ENCODE data around the gene RIPOR2.
"Not testable (repeated sequence)": the region's sequence is repeated elsewhere in the genome, so short reads cannot be mapped to it uniquely, and the experiment has no call there.

The RIPOR2 gene

GRCh38 chr6:24759718-24760117 is 176.0 kb downstream of the RIPOR2 start:
- no peaks in the 10 kb centered on the region for H3K36me3 ChIP-seq (replicated peaks; ENCODE audit: low read depth, low read length)
- no peaks in the 10 kb centered on the region for H4K20me1 ChIP-seq (ENCODE audit: insufficient read depth, low read length)
- TF ChIP-seq EZH2phosphoT487 (IDR thresholded peaks at IDR 0.05; ENCODE audit: low read depth): no peak
- no peak for TF ChIP-seq CTCF (IDR thresholded peaks at IDR 0.05; ENCODE audit: low read depth, low read length)
- no peaks in the 10 kb centered on the region for H3K79me2 ChIP-seq (ENCODE audit: low read length)
- H3K4me3 ChIP-seq (ENCODE audit: low read length): no peak overlapping the region
- no peak overlapping the region for H2AFZ ChIP-seq (ENCODE audit: low read depth, low read length)
- no peak overlapping the region for H3K4me2 ChIP-seq (ENCODE audit: low read length)
- H3K4me1 ChIP-seq (ENCODE audit: low read length): peaks cover 18% of the 10 kb centered on the region
- no peak overlapping the region for H3K27ac ChIP-seq (ENCODE audit: low read length)
- no peak overlapping the region for H3K9ac ChIP-seq (ENCODE audit: low read length)
- H3K9me3 ChIP-seq (ENCODE audit: insufficient read depth, low read length): no peaks in the 10 kb centered on the region
- H3K27me3 ChIP-seq (ENCODE audit: low read depth, low read length): no peaks in the 10 kb centered on the region

- Histone ChIP-seq H4K20me1 (ENCODE audit: insufficient read depth, low read length) (no peaks in the 10 kb centered on the region), H3K4me1 (ENCODE audit: low read length) (peaks cover 18% of the 10 kb centered on the region), H3K79me2 (ENCODE audit: low read length) (no peaks in the 10 kb centered on the region), H3K4me3 (ENCODE audit: low read length) (no peak overlapping the region), H3K27me3 (ENCODE audit: low read depth, low read length) (no peaks in the 10 kb centered on the region), H3K9me3 (ENCODE audit: insufficient read depth, low read length) (no peaks in the 10 kb centered on the region), H2AFZ (ENCODE audit: low read depth, low read length) (no peak overlapping the region), H3K36me3 (replicated peaks; ENCODE audit: low read depth, low read length) (no peaks in the 10 kb centered on the region), H3K27ac (ENCODE audit: low read length) (no peak overlapping the region), H3K9ac (ENCODE audit: low read length) (no peak overlapping the region), H3K4me2 (ENCODE audit: low read length) (no peak overlapping the region)
- TF ChIP-seq EZH2phosphoT487 (IDR thresholded peaks at IDR 0.05; ENCODE audit: low read depth): no peak
- no peak for TF ChIP-seq CTCF (IDR thresholded peaks at IDR 0.05; ENCODE audit: low read depth, low read length)
Observed at GRCh38 chr6:24757611-24758010, 178.1 kb downstream of the RIPOR2 start.

GRCh38 chr6:24755279-24755678 is 180.5 kb downstream of the RIPOR2 start:
- no peak overlapping the region for H2AFZ ChIP-seq (ENCODE audit: low read depth, low read length)
- no peak for TF ChIP-seq EZH2phosphoT487 (IDR thresholded peaks at IDR 0.05; ENCODE audit: low read depth)
- TF ChIP-seq CTCF (IDR thresholded peaks at IDR 0.05; ENCODE audit: low read depth, low read length): no peak
- no peak overlapping the region for H3K27ac ChIP-seq (ENCODE audit: low read length)

GRCh38 chr6:24754378-24754777 is 181.4 kb downstream of the RIPOR2 start:
- H3K4me2 ChIP-seq (ENCODE audit: low read length); H3K9ac ChIP-seq (ENCODE audit: low read length); H4K20me1 ChIP-seq (ENCODE audit: insufficient read depth, low read length); H3K9me3 ChIP-seq (ENCODE audit: insufficient read depth, low read length); H3K79me2 ChIP-seq (ENCODE audit: low read length); H2AFZ ChIP-seq (ENCODE audit: low read depth, low read length); H3K4me3 ChIP-seq (ENCODE audit: low read length); H3K27me3 ChIP-seq (ENCODE audit: low read depth, low read length); H3K27ac ChIP-seq (ENCODE audit: low read length); H3K36me3 ChIP-seq (replicated peaks; ENCODE audit: low read depth, low read length): not testable (repeated sequence)
- peaks cover 14% of the 10 kb centered on the region for H3K4me1 ChIP-seq (ENCODE audit: low read length)

More at GRCh38 chr6:24755279-24755678, 180.5 kb downstream of the RIPOR2 start:
- Histone ChIP-seq H3K9ac (ENCODE audit: low read length) (no peak overlapping the region), H3K4me1 (ENCODE audit: low read length) (peaks cover 11% of the 10 kb centered on the region; the same call in 1 of the 2 replicates), H3K4me2 (ENCODE audit: low read length) (no peak overlapping the region), H3K9me3 (ENCODE audit: insufficient read depth, low read length) (0 out of 2 replicates have a peak, but pooled peaks cover 3% of the 10 kb centered on the region), H4K20me1 (ENCODE audit: insufficient read depth, low read length) (no peaks in the 10 kb centered on the region), H3K4me3 (ENCODE audit: low read length) (no peak overlapping the region), H3K27me3 (ENCODE audit: low read depth, low read length) (no peaks in the 10 kb centered on the region), H3K79me2 (ENCODE audit: low read length) (no peaks in the 10 kb centered on the region), H3K36me3 (replicated peaks; ENCODE audit: low read depth, low read length) (no peaks in the 10 kb centered on the region)

Data from OCI-LY3 (cell line).